CD14-positive monocyte (primary cell): ENCODE data around the gene ADAR. TPM values are rescaled to one million over a fixed set of nuclear protein-coding genes. Genes with fewer than 3 reads are reported as not detected.

ENCODE experiments used
- DNase-seq, 3 donors: peaks; one replicate each; pipeline ENCODE4 v3.0.0-alpha.2; 2011 to 2022
- H2AFZ ChIP-seq: 2 replicates; pipeline ENCODE4 v1.6.0; 2012; ENCODE audit warnings: mild to moderate bottlenecking, low read depth, low read length, inconsistent platforms; ENCODE audit not compliant: insufficient read depth, poor library complexity, severe bottlenecking
- H3K27ac ChIP-seq, 2 donors: 1 replicate in 1 of 2; 2 replicates in 1 of 2; pipeline ENCODE4 v1.5.1; 2012 to 2013; ENCODE audit warnings: low read length in 2 of 2, control low read depth in 1 of 2, inconsistent platforms in 1 of 2, low read depth in 1 of 2, mild to moderate bottlenecking in 1 of 2
- H3K27me3 ChIP-seq, 2 donors: one replicate each; pipeline versions ENCODE4 v1.6.0 to v1.6.1; 2011 to 2013; ENCODE audit warnings: low read length in 2 of 2; ENCODE audit not compliant: control insufficient read depth in 2 of 2, insufficient read depth in 2 of 2
- H3K36me3 ChIP-seq, 2 donors: replicated peaks in 1 of 2; 1 replicate in 1 of 2; 2 replicates in 1 of 2; pipeline versions ENCODE4 v1.5.1 to v1.6.1; 2012 to 2013; ENCODE audit warnings: low read length in 2 of 2, control low read depth in 1 of 2, inconsistent platforms in 1 of 2, mild to moderate bottlenecking in 1 of 2; ENCODE audit not compliant: insufficient read depth in 2 of 2, control insufficient read depth in 1 of 2
- H3K4me1 ChIP-seq, 2 donors: 1 replicate in 1 of 2; 2 replicates in 1 of 2; pipeline versions ENCODE4 v1.5.1 to v1.6.1; 2012 to 2013; ENCODE audit warnings: low read length in 2 of 2, control low read depth in 1 of 2, inconsistent platforms in 1 of 2, mild to moderate bottlenecking in 1 of 2, moderate library complexity in 1 of 2; ENCODE audit not compliant: insufficient read depth in 2 of 2, control insufficient read depth in 1 of 2
- H3K4me2 ChIP-seq: replicated peaks from 2 replicates; pipeline ENCODE3; 2012; ENCODE audit warnings: low read length, moderate library complexity, mild to moderate bottlenecking; ENCODE audit not compliant: poor library complexity, severe bottlenecking; ENCODE audit errors: extremely low read depth
- H3K4me3 ChIP-seq, 3 experiments: fragments of 200-600 bp in 1 of 3; sonication (generic) in 1 of 3; replicated peaks in 1 of 3; 1 replicate in 2 of 3; 2 replicates in 1 of 3; pipeline ENCODE4 v1.5.1; 2011 to 2013; ENCODE audit warnings: low read length in 3 of 3, mild to moderate bottlenecking in 3 of 3, control low read depth in 2 of 3, low read depth in 2 of 3, inconsistent platforms in 1 of 3, moderate library complexity in 1 of 3
- H3K79me2 ChIP-seq: 2 replicates; pipeline ENCODE4 v1.6.0; 2012; ENCODE audit warnings: mild to moderate bottlenecking, control low read depth, inconsistent platforms, low read length, moderate library complexity; ENCODE audit not compliant: insufficient read depth
- H3K9ac ChIP-seq: 2 replicates; pipeline ENCODE4 v1.6.0; 2017; ENCODE audit warnings: low read length, mild to moderate bottlenecking; ENCODE audit not compliant: insufficient read depth, poor library complexity, severe bottlenecking
- H3K9me3 ChIP-seq, 2 donors: replicated peaks in 1 of 2; 1 replicate in 1 of 2; 2 replicates in 1 of 2; pipeline versions ENCODE4 v1.5.1 to v1.6.1; 2012 to 2013; ENCODE audit warnings: low read length in 2 of 2, control low read depth in 1 of 2; ENCODE audit not compliant: control insufficient read depth in 1 of 2, insufficient read depth in 1 of 2
- H4K20me1 ChIP-seq: 2 replicates; pipeline ENCODE4 v1.6.0; 2012; ENCODE audit warnings: mild to moderate bottlenecking, low read length, control low read depth, moderate library complexity; ENCODE audit not compliant: insufficient read depth
- H3K27ac Mint-ChIP-seq, 7 donors: one replicate each; pipeline ENCODE4 v1.8.0; 2020; ENCODE audit warnings: mild to moderate bottlenecking in 7 of 7, mixed read lengths in 7 of 7, moderate library complexity in 6 of 7, inconsistent platforms in 2 of 7
- H3K27me3 Mint-ChIP-seq, 3 donors: one replicate each; pipeline ENCODE4 v1.8.0; 2021 to 2022; ENCODE audit warnings: low read depth in 3 of 3, mild to moderate bottlenecking in 3 of 3, mixed read lengths in 3 of 3, moderate library complexity in 3 of 3, inconsistent platforms in 1 of 3
- H3K36me3 Mint-ChIP-seq, 2 donors: one replicate each; pipeline ENCODE4 v1.8.0; 2020; ENCODE audit warnings: mixed read lengths in 2 of 2, inconsistent platforms in 1 of 2, mild to moderate bottlenecking in 1 of 2
- H3K4me1 Mint-ChIP-seq: one replicate; pipeline ENCODE4 v1.8.0; 2020; ENCODE audit warnings: mild to moderate bottlenecking, mixed read lengths
- H3K4me3 Mint-ChIP-seq, 2 donors: one replicate each; pipeline ENCODE4 v1.8.0; 2020; ENCODE audit warnings: mild to moderate bottlenecking in 2 of 2, mixed read lengths in 2 of 2, moderate library complexity in 1 of 2
- H3K9me3 Mint-ChIP-seq, 7 donors: one replicate each; pipeline ENCODE4 v1.8.0; 2020 to 2022; ENCODE audit warnings: mixed read lengths in 7 of 7, mild to moderate bottlenecking in 6 of 7, moderate library complexity in 6 of 7, inconsistent platforms in 2 of 7
- WGBS: methylation state at CpG from one replicate; pipeline ENCODE4 v1.1.5; 2013; ENCODE audit warnings: missing lambda C conversion rate; ENCODE audit not compliant: insufficient coverage; 5-methylcytosine and 5-hydroxymethylcytosine counted together
- intact Hi-C, 2 donors: fragments of 100-400 bp; cut with micrococcal nuclease; formaldehyde crosslinking; loops; one replicate each; pipeline versions ENCODE4 v1.15.0 to v1.15.1; 2023
- polyA plus RNA-seq, 3 donors: library from polyadenylated mRNA; depleted of rRNA in 1 of 3; unstranded in 2 of 3; stranded (reverse) in 1 of 3; fragments of 300-500 nt in 2 of 3; fragments of >200 nt in 1 of 3; fragmentation: Illumina TruSeq in 2 of 3; gene quantifications; 1 replicate in 2 of 3; 2 replicates in 1 of 3; pipeline ENCODE4 v1.2.3, GENCODE V29; 2012 to 2021
- TF ChIP-seq, protein P1 (sequence below): fragments of 200-600 bp; IDR thresholded peaks from one replicate; pipeline ENCODE4 v1.8.0; 2022; ENCODE audit warnings: antibody characterized with exemption, mild to moderate bottlenecking

Gene ADAR
- polyA plus RNA-seq, 3 donors = 57.3 to 100 (median 91.6) TPM

DNA sequence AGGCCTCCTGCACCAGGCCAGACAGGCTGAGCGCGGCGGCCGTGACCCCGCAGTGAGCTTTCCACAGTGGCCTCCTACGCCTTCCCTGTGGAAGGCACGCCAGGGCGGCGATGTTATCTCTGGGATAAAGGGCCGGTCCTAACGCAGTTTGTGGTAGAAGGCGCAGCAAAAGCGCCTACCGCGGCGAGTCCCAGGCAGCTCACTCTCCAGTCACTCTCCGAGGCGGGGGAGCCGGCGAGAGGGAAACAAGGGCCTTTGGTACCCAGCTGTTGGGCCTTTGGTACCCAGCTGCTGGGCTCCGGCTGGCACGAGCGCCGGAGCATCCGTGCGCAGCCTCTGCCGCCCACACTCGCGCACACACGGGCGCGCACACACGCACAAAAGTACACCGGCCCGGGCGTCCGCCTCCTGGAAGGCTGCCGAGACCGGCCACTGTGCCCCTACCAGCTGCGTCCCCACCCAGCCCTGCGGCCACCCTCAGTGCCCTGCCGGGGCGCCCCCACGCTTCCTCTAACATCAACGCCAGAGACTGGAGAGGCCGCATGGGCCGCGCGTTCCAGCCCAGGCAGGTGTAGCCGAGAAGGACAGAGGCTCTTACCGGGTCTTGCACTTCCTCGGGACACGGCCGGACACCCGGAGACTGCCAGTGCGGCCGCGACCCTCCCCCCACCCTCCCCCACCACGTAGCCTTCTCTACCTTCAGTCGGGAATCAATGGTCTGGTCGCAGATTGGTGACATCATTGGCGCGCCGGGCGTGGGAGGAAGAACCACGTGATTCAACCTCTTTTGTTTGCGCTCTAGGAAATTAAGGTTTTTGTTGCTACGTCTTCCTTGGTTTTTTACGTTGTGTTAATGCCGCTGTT is 19.5 kb upstream of the ADAR start:
- peaks cover 53% of the 10 kb centered on the region for H3K79me2 ChIP-seq
- intact Hi-C loops = no loop called here

More for the DNA sequence above, 19.5 kb upstream of the ADAR start:
- Mint-ChIP-seq H3K27ac (peak overlapping the region; percentile 94 to 99 (median 98)), H3K27me3 (peaks cover 7 to 14% (median 13%) of the 10 kb centered on the region in 3 donors), H3K9me3 (peaks cover 0 to 5% (median 2%) of the 10 kb centered on the region in 7 donors), H3K36me3 (peaks cover 6 to 15% of the 10 kb centered on the region in 2 donors), H3K4me1 (peaks cover 35% of the 10 kb centered on the region), H3K4me3 (peak overlapping the region; percentile 86 to 95)
- no peaks in the 10 kb centered on the region for H3K9me3 ChIP-seq
- H3K4me3 ChIP-seq = peak overlapping the region; percentile 85 to 91 (median 91)
- H3K27me3 ChIP-seq = peaks cover 0 to 4% of the 10 kb centered on the region in 2 donors
- H3K4me2 ChIP-seq = peak overlapping the region; percentile 95
- peaks cover 27 to 29% of the 10 kb centered on the region in 2 donors for H3K4me1 ChIP-seq
- peaks cover 6% of the 10 kb centered on the region for H4K20me1 ChIP-seq
- DNase-seq = peak; percentile 81 to 87 (median 84)
- TF ChIP-seq, protein P1, sequence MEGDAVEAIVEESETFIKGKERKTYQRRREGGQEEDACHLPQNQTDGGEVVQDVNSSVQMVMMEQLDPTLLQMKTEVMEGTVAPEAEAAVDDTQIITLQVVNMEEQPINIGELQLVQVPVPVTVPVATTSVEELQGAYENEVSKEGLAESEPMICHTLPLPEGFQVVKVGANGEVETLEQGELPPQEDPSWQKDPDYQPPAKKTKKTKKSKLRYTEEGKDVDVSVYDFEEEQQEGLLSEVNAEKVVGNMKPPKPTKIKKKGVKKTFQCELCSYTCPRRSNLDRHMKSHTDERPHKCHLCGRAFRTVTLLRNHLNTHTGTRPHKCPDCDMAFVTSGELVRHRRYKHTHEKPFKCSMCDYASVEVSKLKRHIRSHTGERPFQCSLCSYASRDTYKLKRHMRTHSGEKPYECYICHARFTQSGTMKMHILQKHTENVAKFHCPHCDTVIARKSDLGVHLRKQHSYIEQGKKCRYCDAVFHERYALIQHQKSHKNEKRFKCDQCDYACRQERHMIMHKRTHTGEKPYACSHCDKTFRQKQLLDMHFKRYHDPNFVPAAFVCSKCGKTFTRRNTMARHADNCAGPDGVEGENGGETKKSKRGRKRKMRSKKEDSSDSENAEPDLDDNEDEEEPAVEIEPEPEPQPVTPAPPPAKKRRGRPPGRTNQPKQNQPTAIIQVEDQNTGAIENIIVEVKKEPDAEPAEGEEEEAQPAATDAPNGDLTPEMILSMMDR = no peak
- H2AFZ ChIP-seq = peak overlapping the region; percentile 97
- H3K36me3 ChIP-seq = no peaks in the 10 kb centered on the region
- WGBS = 0% methylated on average over 69 of the region's 70 CpGs
- H3K9ac ChIP-seq = peak overlapping the region; percentile 86
- H3K27ac ChIP-seq = peak overlapping the region; percentile 86 to 87
